Ishikawa (cell line): ENCODE data around the gene LONP2.

Experiments
- CEBPB ChIP-seq: IDR thresholded peaks from 2 replicates; pipeline ENCODE4 v1.6.1; 2012
- EGR1 ChIP-seq: IDR thresholded peaks from 2 replicates; pipeline ENCODE4 v1.6.1; 2012
- RAD21 ChIP-seq: IDR thresholded peaks from 2 replicates; pipeline ENCODE4 v1.6.1; 2012; ENCODE audit warnings: low read depth
- REST ChIP-seq: IDR thresholded peaks from 2 replicates; pipeline ENCODE4 v1.6.1; 2012; ENCODE audit warnings: low read depth, mild to moderate bottlenecking
- TCF12 ChIP-seq: IDR thresholded peaks from 2 replicates; pipeline ENCODE4 v1.6.1; 2012; ENCODE audit warnings: low read depth

- TF ChIP-seq EGR1: no peak
- TF ChIP-seq RAD21: no peak
- TF ChIP-seq TCF12: no peak
- no peak for TF ChIP-seq REST
- no peak for TF ChIP-seq CEBPB
Measured at GRCh38 chr16:48342591-48342990, 98.5 kb downstream of the LONP2 start.
